HUES48 (cell line): ENCODE measurements around the gene PRRG3.
"Not testable (repeated sequence)": the region's sequence is repeated elsewhere in the genome, so short reads cannot be mapped to it uniquely, and the experiment has no call there.

Experiments
- H3K27ac ChIP-seq: one replicate; pipeline ENCODE4 v1.7.0; 2013; ENCODE audit warnings: low read depth, low read length, inconsistent platforms
- H3K27me3 ChIP-seq: 2 replicates; pipeline ENCODE4 v1.6.1; 2013; ENCODE audit warnings: mild to moderate bottlenecking, low read length; ENCODE audit not compliant: control insufficient read depth, insufficient read depth
- H3K36me3 ChIP-seq: 2 replicates; pipeline ENCODE4 v1.6.1; 2013; ENCODE audit warnings: low read length; ENCODE audit not compliant: control insufficient read depth, insufficient read depth
- H3K4me1 ChIP-seq: 2 replicates; pipeline ENCODE4 v1.6.1; 2013; ENCODE audit warnings: mild to moderate bottlenecking, low read length; ENCODE audit not compliant: control insufficient read depth, insufficient read depth
- H3K4me3 ChIP-seq: 2 replicates; pipeline ENCODE4 v1.5.1; 2013; ENCODE audit warnings: mild to moderate bottlenecking, low read depth, low read length
- H3K9ac ChIP-seq: 2 replicates; pipeline ENCODE4 v1.6.1; 2013; ENCODE audit warnings: mild to moderate bottlenecking, low read depth, low read length, moderate library complexity
- H3K9me3 ChIP-seq: 2 replicates; pipeline ENCODE4 v1.6.1; 2013; ENCODE audit warnings: low read length; ENCODE audit not compliant: control insufficient read depth, insufficient read depth

The PRRG3 gene

DNA sequence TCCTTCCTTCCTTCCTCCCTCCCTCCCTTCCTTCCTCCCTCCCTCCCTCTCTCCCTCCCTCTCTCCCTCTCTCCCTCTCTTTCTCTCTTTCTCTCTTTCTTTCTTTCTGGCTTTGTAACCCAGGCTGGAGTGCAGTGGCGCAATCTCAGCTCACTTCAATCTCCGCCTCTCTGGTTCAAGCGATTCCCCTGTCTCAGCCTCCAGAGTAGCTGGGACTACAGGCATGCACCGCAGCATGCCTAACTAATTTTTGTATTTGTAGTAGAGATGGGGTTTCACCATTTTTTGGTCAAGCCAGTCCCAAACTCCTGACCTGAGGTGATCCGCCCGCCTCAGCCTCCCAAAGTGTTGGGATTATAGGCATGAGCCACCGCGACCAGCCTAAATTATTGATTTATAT lies 1.8 kb downstream of the PRRG3 start:
- H3K4me3 ChIP-seq, H3K27me3 ChIP-seq, H3K9ac ChIP-seq, H3K4me1 ChIP-seq, H3K27ac ChIP-seq, H3K36me3 ChIP-seq: not testable (repeated sequence)
- H3K9me3 ChIP-seq: peaks cover 61% of the 10 kb centered on the region

DNA sequence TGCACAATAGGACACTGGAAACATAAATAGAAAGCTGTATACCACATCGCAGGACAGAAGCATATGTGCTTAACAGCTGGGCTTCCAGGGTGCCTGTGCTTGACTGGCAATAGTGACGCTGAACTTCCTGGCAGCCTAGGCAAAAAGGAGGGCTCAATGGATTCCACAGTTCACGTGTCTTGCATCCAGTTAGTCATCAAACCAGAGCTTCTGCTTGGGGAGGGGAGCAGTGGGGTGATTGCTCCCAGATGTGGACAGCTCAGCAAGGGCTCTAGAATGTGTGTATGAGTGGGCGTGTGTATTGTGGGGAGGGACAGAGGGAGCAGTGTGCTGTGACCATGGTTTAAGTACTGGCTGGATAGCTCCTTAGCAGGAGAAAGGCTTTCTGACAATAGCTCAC lies 2.3 kb downstream of the PRRG3 start:
- no peaks in the 10 kb centered on the region for H3K4me1 ChIP-seq
- no peak overlapping the region for H3K9ac ChIP-seq
- H3K9me3 ChIP-seq: peaks cover 58% of the 10 kb centered on the region
- no peaks in the 10 kb centered on the region for H3K36me3 ChIP-seq
- H3K27me3 ChIP-seq: peaks cover 6% of the 10 kb centered on the region; the same call in 1 of the 2 replicates
- H3K4me3 ChIP-seq: no peak overlapping the region
- no peak overlapping the region for H3K27ac ChIP-seq

DNA sequence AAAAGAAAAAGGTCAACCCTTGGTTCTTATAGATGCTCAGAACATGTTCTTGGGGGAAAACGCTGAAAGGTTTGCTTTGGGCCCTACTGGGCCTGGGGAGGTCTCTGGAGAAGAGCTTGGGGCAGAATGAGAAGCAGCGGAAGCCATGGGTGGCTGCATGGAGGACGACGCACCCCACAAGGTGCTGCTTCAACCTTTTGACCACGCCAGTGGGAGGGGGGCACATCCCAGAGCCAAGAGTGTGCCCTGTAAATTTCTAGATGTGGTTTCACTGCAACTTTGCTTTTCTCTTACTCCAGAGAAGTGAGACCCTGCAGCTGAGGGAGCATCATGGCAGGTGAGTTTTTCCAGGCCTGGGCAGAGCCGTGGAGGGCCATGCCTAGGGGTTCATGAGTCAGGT lies 3.2 kb downstream of the PRRG3 start:
- Histone ChIP-seq H3K27ac (no peak overlapping the region), H3K36me3 (no peaks in the 10 kb centered on the region), H3K9ac (no peak overlapping the region), H3K4me1 (no peaks in the 10 kb centered on the region), H3K27me3 (peaks cover 6% of the 10 kb centered on the region; the same call in 1 of the 2 replicates), H3K4me3 (no peak overlapping the region), H3K9me3 (peaks cover 58% of the 10 kb centered on the region)

DNA sequence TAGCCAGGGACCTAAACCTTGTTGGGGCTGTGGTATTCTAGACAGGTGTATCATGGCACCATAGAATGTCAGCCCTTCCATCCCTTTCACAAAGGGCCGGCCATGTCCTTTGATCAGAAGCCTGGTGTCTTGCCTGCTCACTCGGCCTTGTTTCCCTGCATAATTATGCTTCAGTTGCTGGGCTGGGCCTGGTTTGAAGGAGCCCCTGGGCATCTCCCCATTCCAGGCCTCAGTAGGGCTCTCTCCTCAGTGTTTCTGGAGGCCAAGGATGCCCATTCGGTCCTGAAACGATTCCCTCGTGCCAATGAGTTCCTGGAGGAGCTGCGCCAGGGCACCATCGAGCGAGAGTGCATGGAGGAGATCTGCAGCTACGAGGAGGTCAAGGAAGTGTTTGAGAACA lies 4.5 kb downstream of the PRRG3 start:
- Histone ChIP-seq H3K36me3 (no peaks in the 10 kb centered on the region), H3K27ac (no peak overlapping the region), H3K27me3 (peaks cover 3% of the 10 kb centered on the region; the same call in 1 of the 2 replicates), H3K4me3 (no peak overlapping the region), H3K9me3 (peaks cover 56% of the 10 kb centered on the region), H3K9ac (no peak overlapping the region), H3K4me1 (no peaks in the 10 kb centered on the region)

DNA sequence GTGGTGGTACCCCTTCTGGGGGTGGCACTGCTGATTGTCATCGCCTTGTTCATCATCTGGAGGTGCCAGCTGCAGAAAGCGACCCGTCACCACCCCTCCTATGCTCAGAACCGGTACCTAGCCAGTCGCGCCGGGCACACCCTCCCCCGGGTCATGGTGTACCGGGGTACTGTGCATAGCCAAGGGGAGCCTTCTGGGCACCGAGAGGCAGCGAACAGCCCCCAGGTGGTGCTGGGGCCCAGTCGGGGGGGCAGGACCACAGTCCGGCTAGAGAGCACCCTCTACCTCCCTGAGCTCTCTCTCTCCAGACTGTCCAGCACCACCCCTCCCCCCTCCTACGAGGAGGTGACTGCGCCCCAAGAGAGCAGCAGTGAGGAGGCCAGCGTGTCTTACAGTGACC lies 5.3 kb downstream of the PRRG3 start:
- peaks cover 61% of the 10 kb centered on the region for H3K9me3 ChIP-seq
- no peak overlapping the region for H3K4me3 ChIP-seq
- no peaks in the 10 kb centered on the region for H3K36me3 ChIP-seq
- no peak overlapping the region for H3K9ac ChIP-seq
- H3K27me3 ChIP-seq: peaks cover 3% of the 10 kb centered on the region; the same call in 1 of the 2 replicates
- no peaks in the 10 kb centered on the region for H3K4me1 ChIP-seq
- no peak overlapping the region for H3K27ac ChIP-seq

DNA sequence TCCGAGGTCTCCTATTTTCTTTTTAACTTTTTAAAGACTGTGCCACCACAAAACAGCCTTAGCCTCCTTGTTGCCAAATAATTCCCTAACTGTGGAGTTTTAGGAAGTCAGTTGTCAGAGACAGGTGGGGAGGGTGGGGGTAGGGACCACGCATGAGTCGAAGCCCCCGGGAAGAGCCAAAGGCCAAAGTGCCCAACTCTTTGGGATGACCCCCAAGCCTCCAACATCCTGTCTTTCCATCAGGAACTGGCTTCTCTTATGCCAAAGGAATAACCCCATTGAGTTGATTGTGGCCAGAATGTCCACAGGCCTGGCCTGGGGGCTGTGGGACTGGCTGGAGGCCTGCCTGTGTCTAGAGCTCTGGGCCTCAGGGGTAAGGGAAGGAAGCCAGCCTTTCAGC lies 5.8 kb downstream of the PRRG3 start:
- H3K4me1 ChIP-seq: no peaks in the 10 kb centered on the region
- H3K27me3 ChIP-seq: no peaks in the 10 kb centered on the region; the same call in 1 of the 2 replicates

DNA sequence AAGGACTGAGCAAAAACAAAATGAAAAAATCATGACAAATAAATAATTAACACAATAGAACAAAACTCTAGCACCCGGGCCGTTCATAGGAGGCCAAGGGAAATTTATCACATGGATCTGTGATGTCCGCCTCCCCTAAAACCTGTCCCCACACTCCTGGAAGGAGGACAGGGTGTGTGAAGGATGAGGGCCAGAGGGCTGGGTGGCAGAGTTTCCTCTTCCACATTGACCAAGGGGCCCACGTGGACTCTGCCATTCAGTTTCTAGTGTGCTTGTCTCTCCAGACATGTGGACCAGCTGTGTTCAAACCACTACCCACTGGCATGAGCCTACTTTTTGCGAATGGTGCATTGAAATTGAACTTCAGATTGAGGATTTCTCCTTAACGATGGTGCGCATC lies 6.3 kb downstream of the PRRG3 start:
- no peaks in the 10 kb centered on the region for H3K4me1 ChIP-seq
- no peak overlapping the region for H3K4me3 ChIP-seq
- H3K36me3 ChIP-seq: no peaks in the 10 kb centered on the region
- no peaks in the 10 kb centered on the region for H3K27me3 ChIP-seq
- no peak overlapping the region for H3K27ac ChIP-seq
- no peak overlapping the region for H3K9ac ChIP-seq
- peaks cover 68% of the 10 kb centered on the region for H3K9me3 ChIP-seq

More for the DNA sequence above, 5.8 kb downstream of the PRRG3 start:
- Histone ChIP-seq H3K36me3 (no peaks in the 10 kb centered on the region), H3K4me3 (no peak overlapping the region), H3K9ac (no peak overlapping the region), H3K27ac (no peak overlapping the region), H3K9me3 (peaks cover 65% of the 10 kb centered on the region)

DNA sequence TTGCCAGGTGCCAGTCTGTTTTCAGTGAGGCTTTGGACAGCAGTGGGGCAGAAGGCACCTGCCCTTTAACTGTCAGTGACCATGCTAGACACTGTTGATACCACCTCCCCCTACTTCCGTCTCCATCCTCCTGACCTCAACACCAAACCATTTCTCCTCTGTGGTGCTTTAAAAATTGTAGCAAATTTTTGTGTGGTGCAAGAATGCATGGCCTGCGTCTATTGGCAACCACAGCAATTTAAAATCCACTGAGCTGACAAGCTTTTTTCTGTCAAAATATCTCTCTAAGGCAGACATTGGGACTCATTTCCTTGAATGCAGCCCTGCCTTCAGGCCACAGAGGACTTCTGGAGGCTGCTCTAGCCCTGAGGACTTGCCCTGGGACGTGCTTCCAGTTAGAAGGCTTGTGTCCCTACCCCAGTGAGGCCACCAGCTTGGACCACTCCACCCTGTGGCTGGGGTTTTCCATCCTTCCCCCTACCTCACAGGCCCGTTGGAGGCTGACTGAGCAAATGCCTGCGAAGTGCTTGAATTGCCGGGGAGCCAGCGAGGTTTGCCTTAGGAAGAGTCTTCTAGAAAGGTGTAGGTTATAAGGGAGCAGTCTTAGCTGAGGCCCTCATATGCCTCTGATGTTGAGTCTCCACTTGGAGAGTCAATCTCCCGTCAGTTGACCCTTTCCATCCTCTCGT lies 6.9 kb downstream of the PRRG3 start:
- Histone ChIP-seq H3K9ac (no peak overlapping the region), H3K4me1 (no peaks in the 10 kb centered on the region), H3K4me3 (no peak overlapping the region), H3K36me3 (no peaks in the 10 kb centered on the region), H3K27ac (no peak overlapping the region), H3K9me3 (peaks cover 75% of the 10 kb centered on the region), H3K27me3 (no peaks in the 10 kb centered on the region)

DNA sequence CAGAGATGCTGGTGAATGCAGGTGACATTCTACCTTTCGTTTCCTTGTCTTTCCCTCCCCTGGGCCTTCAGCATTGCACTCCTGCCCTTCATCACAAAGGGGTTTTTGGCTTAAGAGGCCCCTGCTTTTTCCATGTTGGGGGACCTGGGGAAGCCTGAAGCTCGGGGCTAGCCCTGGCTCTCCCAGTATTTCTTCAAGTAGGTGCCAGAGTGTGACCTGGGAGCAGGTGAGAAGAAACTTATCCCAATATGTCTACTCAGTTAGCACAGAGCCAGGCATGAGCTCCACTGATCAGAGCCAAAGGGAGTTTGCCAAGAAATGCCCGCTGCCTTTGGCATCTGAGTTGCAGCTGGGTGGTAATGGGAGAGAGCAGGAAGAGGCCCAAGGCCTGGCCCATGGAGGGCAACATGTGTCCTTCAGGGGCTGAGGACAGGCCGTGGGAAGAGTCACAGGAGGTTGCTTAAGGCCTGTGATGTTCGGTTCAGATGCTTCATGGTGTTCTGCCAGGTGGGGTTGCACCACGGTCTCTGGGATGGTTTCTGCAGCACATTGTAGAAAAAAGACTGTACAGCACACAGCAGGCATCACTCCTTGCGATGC lies 7.6 kb downstream of the PRRG3 start:
- Histone ChIP-seq H3K9me3 (peaks cover 77% of the 10 kb centered on the region), H3K27ac (no peak overlapping the region), H3K36me3 (no peaks in the 10 kb centered on the region), H3K4me1 (no peaks in the 10 kb centered on the region), H3K27me3 (no peaks in the 10 kb centered on the region), H3K4me3 (no peak overlapping the region), H3K9ac (no peak overlapping the region)

DNA sequence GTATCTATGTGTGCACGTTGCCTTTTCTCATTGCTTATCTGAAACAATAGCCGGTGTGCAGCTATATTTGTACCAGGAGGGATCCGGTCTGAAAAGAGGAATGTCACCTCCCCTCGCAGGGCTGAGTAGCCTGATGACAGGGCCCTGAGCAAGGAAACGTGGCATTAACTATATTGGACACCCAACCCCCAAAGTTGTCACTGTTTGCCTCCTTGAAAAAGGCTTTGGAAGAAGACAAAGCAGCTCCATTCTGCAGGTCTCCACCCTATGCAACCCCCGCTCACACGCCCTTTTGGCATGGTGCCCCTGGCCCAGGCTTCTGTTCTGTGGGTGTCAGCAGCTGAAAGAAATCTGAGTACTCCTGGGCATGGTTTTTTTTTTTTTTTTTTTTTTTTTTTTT lies 8.2 kb downstream of the PRRG3 start:
- Histone ChIP-seq H3K4me3 (no peak overlapping the region), H3K9ac (no peak overlapping the region), H3K27ac (no peak overlapping the region), H3K4me1 (no peaks in the 10 kb centered on the region), H3K9me3 (peaks cover 77% of the 10 kb centered on the region), H3K27me3 (no peaks in the 10 kb centered on the region), H3K36me3 (no peaks in the 10 kb centered on the region)

DNA sequence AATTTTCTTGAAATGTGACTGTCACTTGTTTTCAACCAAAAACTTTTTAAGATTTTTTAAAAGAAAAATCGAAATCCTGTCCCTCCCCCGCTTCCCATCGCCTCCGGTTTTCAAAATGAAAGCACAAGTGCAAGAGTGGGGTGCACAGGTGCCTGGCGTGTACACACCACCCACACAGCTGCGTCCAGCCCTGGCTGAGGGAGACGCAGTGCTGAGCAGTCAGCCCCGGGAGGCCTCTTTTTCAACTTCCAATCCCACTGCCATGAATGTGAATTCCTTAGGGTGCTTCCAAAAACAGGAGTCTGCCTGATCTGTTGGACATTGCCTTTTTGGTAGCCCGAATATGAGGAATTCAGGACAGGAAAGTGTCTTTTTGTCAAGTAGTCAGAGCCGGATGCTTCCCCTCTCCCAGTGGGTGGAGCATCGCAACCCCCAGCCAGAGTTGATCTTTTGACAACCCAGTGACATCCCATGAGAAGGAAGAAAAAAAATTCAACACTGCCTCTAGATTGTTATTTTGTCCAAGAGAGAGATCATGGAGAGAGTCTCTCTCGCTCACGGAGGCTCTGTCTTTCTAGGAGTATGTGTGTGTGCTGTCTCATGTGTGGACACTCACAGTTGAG lies 8.9 kb downstream of the PRRG3 start:
- Histone ChIP-seq H3K4me3 (no peak overlapping the region), H3K27ac (no peak overlapping the region), H3K4me1 (no peaks in the 10 kb centered on the region), H3K9ac (no peak overlapping the region), H3K9me3 (peaks cover 76% of the 10 kb centered on the region), H3K27me3 (no peaks in the 10 kb centered on the region), H3K36me3 (no peaks in the 10 kb centered on the region)
